ENCODE data around the gene PFKM. TPM values are rescaled to one million over a fixed set of nuclear protein-coding genes. Genes with fewer than 3 reads are reported as not detected.
A peak's percentile ranks its signal among the peaks of the same experiment; 100 is the strongest.

The PFKM gene
- 10 to 100 TPM; 15.1 to 28.1 (median 26.0) TPM for total RNA-seq

GRCh38 chr12:48119078-48119833 lies at the start of gene PFKM:
TSS of gene PFKM (plus strand) at chr12:48119364. CDS start at chr12:48122775, 3,411 bp downstream.
- 1% methylated on average over 20 of the region's 20 CpGs for WGBS, 2 donors
- intact Hi-C loops (cut with DNase I; ENCODE audit: low total_unique reads): no loop called here
- peak; percentile 78 to 91 for DNase-seq (ENCODE audit: low spot score in 2 of 2)
- H3K4me3 ChIP-seq (ENCODE audit: low read depth, poor library complexity, severe bottlenecking): peak within 1 kb of the TSS; percentile 61
- TF ChIP-seq CTCF (IDR thresholded peaks at IDR 0.05): no peak
- no peak for TF ChIP-seq POLR2A (IDR thresholded peaks at IDR 0.05)

- TF ChIP-seq POLR2A (IDR thresholded peaks at IDR 0.05): no peak
- no peak for TF ChIP-seq CTCF (IDR thresholded peaks at IDR 0.05)
- intact Hi-C loops (cut with DNase I; ENCODE audit: low total_unique reads): no loop called here
- H3K4me3 ChIP-seq (ENCODE audit: low read depth, poor library complexity, severe bottlenecking): no peak overlapping the region
- DNase-seq (ENCODE audit: low spot score in 2 of 2): no peak
- 94 to 100% methylated on average over 1 of the region's 1 CpG for WGBS, 2 donors
Measured at GRCh38 chr12:48070033-48070432, 49.1 kb upstream of the PFKM start.

- DNase-seq (ENCODE audit: low spot score in 2 of 2): no peak
- TF ChIP-seq POLR2A (IDR thresholded peaks at IDR 0.05) (no peak), CTCF (IDR thresholded peaks at IDR 0.05) (no peak)
- intact Hi-C loops (cut with DNase I; ENCODE audit: low total_unique reads): no loop called here
- WGBS, 2 donors: 96 to 98% methylated on average over 4 of the region's 4 CpGs
- H3K4me3 ChIP-seq (ENCODE audit: low read depth, poor library complexity, severe bottlenecking): no peak overlapping the region
Measured at GRCh38 chr12:48070731-48071130, 48.4 kb upstream of the PFKM start.

GRCh38 chr12:48071808-48072207 lies 47.4 kb upstream of the PFKM start:
- TF ChIP-seq CTCF (IDR thresholded peaks at IDR 0.05) (no peak), POLR2A (IDR thresholded peaks at IDR 0.05) (no peak)
- WGBS, 2 donors: 93 to 98% methylated on average over 2 of the region's 2 CpGs
- intact Hi-C loops (cut with DNase I; ENCODE audit: low total_unique reads): no loop called here
- no peak overlapping the region for H3K4me3 ChIP-seq (ENCODE audit: low read depth, poor library complexity, severe bottlenecking)
- DNase-seq (ENCODE audit: low spot score in 2 of 2): no peak

GRCh38 chr12:48072266-48072665 lies 46.9 kb upstream of the PFKM start:
- 96 to 98% methylated on average over 3 of the region's 3 CpGs for WGBS, 2 donors
- no peak overlapping the region for H3K4me3 ChIP-seq (ENCODE audit: low read depth, poor library complexity, severe bottlenecking)
- intact Hi-C loops (cut with DNase I; ENCODE audit: low total_unique reads): no loop called here
- no peak for TF ChIP-seq CTCF (IDR thresholded peaks at IDR 0.05)
- DNase-seq (ENCODE audit: low spot score in 2 of 2): no peak

- intact Hi-C loops (cut with DNase I; ENCODE audit: low total_unique reads): no loop called here
- H3K4me3 ChIP-seq (ENCODE audit: low read depth, poor library complexity, severe bottlenecking): no peak overlapping the region
- DNase-seq (ENCODE audit: low spot score in 2 of 2): no peak
- 69 to 76% methylated on average over 1 of the region's 1 CpG for WGBS, 2 donors
- TF ChIP-seq POLR2A (IDR thresholded peaks at IDR 0.05) (no peak), CTCF (IDR thresholded peaks at IDR 0.05) (no peak)
Measured at GRCh38 chr12:48074266-48074665, 44.9 kb upstream of the PFKM start.
